ENCODE measurements around the gene PEX13. TPM values are rescaled to one million over a fixed set of nuclear protein-coding genes. Genes with fewer than 3 reads are reported as not detected.

The PEX13 gene
- total RNA-seq, 1 experiment from 2014 or later, result 22.4 TPM

- peaks cover 2 to 4% (median 2%) of the 10 kb centered on the region in 3 experiments; a peak in 5 of 7 replicates for H3K36me3 Mint-ChIP-seq (ENCODE audit: insufficient read depth in 1 of 3, low read depth in 3 of 3)
- H3K4me3 Mint-ChIP-seq, result peak overlapping the region; percentile 90 to 100
- Histone ChIP-seq H4K5ac (ENCODE audit: insufficient read length, low read depth, low read length) (no peak overlapping the region), H3K79me2 (ENCODE audit: insufficient read depth, low read length) (peaks cover 2% of the 10 kb centered on the region; the same call in 1 of the 2 replicates), H2BK12ac (ENCODE audit: insufficient read length, low read depth, low read length) (no peak overlapping the region), H2BK120ac (ENCODE audit: low read depth, low read length, poor library complexity, severe bottlenecking) (no peak overlapping the region), H3K27ac (ENCODE audit: insufficient read length, low read depth, low read length) (no peak overlapping the region), H3K14ac (ENCODE audit: insufficient read depth, low read length) (no peak overlapping the region), H3K18ac (ENCODE audit: insufficient read length, low read depth, low read length) (no peak overlapping the region), H3T11ph (ENCODE audit: low read length) (no peak overlapping the region), H3K4ac (ENCODE audit: low read depth, low read length) (no peak overlapping the region), H3K9ac (ENCODE audit: extremely low read depth, insufficient read length, low read length) (no peak overlapping the region), H3K23ac (ENCODE audit: insufficient read length, low read depth, low read length) (no peak overlapping the region), H4K20me1 (ENCODE audit: control insufficient read depth, insufficient read depth, insufficient read length) (no peaks in the 10 kb centered on the region), H3K4me1 (ENCODE audit: insufficient read depth, low read length) (no peaks in the 10 kb centered on the region), H4K8ac (replicated peaks; ENCODE audit: insufficient read length, low read depth, low read length) (no peak overlapping the region), H3K9me3 (ENCODE audit: control insufficient read depth, low read depth, low read length) (no peaks in the 10 kb centered on the region), H3K79me1 (ENCODE audit: insufficient read depth, low read depth, low read length, poor library complexity, severe bottlenecking) (peaks cover under 1% of the 10 kb centered on the region), H3K23me2 (ENCODE audit: insufficient read length, low read depth, low read length, poor library complexity, severe bottlenecking) (peaks cover 6% of the 10 kb centered on the region), H2AK5ac (ENCODE audit: insufficient read length, low read length) (no peak overlapping the region), H2BK20ac (ENCODE audit: low read depth, low read length, poor library complexity, severe bottlenecking) (no peak overlapping the region), H2AFZ (ENCODE audit: low read length) (no peak overlapping the region), H3K56ac (ENCODE audit: insufficient read length, low read depth, low read length) (no peak overlapping the region), H3K4me2 (ENCODE audit: insufficient read depth, insufficient read length, low read length) (peak overlapping the region; percentile 90), H2BK15ac (ENCODE audit: low read depth, low read length) (no peak overlapping the region), H3K27me3 (ENCODE audit: insufficient read depth, low read length) (no peaks in the 10 kb centered on the region), H4K91ac (ENCODE audit: insufficient read length, low read depth, low read length) (no peak overlapping the region), H2BK5ac (ENCODE audit: insufficient read length, low read length) (no peak overlapping the region)
- DNase-seq, result no peak
- no peak for TF ChIP-seq CTCF (conservative IDR thresholded peaks at IDR 0.05)
- H3K27ac Mint-ChIP-seq, result no peak overlapping the region
- no CpG with 5 or more reads among the region's 2 CpGs for WGBS (ENCODE audit: extremely low coverage, insufficient read length, low lambda C conversion rate)
- no peaks in the 10 kb centered on the region for H3K27me3 Mint-ChIP-seq (ENCODE audit: low read depth)
- H3K9me3 Mint-ChIP-seq, result no peaks in the 10 kb centered on the region
- peaks cover 12 to 20% of the 10 kb centered on the region in 2 experiments for H3K4me1 Mint-ChIP-seq
Observed at GRCh38 chr2:61015976-61016375, 1.5 kb upstream of the PEX13 start.

Data from H9 (cell line).